SH-SY5Y (cell line): ENCODE measurements around the gene POLR3E.

Experiments used
- GATA2 ChIP-seq: IDR thresholded peaks from 2 replicates; pipeline ENCODE4 v1.6.1; 2011; ENCODE audit warnings: mild to moderate bottlenecking, low read depth, low read length
- GATA3 ChIP-seq: IDR thresholded peaks from 2 replicates; pipeline ENCODE4 v1.6.1; 2011; ENCODE audit warnings: low read depth, mild to moderate bottlenecking, low read length, moderate library complexity

DNA sequence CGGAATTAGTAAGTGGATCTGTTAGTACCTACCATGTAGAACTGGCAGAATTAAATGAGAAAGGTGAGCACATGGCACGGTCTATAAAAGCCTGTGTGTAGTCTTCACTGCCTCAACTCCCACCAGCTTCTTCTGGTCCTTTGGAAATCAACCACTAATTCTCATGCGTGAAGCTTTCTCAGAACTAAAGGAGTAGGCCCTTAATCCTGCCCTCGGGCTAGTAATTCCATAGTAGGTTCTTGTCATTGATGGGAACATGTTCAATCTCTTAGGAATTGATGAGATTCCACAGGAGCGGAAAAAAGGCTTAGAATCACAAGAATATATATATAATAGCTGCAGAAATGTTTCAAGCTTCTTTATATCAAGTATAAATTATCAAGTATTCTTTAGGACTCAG lies 55.5 kb downstream of the POLR3E start:
- TF ChIP-seq GATA2 (no peak), GATA3 (no peak)
